Amniotic epithelial cell (primary cell): ENCODE data around the gene OLFML3.

Experiments used
- DNase-seq: peaks from one replicate; pipeline ENCODE4 v3.0.0-alpha.2; 2010; ENCODE audit warnings: low read depth

The OLFML3 gene

DNA sequence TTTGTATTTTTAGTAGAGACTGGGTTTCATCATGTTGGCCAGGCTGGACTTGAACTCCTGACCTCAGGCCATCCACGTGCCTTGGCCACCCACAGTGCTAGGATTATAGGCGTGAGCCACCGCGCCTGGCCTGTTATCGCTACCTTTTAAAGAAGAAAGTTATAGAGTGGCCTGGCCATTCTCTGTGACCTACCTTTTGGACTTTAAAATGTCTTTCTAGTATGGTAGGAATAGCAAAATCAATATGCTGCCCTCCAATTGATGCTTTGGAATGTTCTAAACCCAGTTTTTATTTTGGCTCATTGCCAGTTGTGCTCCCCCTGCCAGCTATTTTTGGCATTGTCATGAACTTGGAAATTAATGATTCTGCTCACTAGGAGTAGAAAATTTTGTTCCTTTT is 30.3 kb upstream of the OLFML3 start:
- no peak for DNase-seq

DNA sequence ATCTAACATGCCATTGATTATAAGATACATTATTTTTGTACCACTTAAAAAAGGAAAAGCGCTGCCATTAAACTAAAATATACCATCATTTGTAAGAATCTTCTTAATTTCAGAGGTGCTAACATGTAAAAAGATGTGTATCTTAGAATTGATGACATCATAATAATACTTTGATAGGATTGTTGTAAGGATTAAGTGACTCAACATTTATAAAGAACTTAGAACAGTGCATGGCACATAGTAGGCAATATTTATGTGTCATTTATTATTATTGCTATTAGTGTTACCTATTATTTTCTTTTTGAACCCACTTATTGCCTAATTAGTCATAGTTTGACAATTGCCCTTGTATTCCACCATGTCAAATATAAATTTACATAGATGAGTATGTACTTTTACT is 28.4 kb upstream of the OLFML3 start:
- DNase-seq: no peak

DNA sequence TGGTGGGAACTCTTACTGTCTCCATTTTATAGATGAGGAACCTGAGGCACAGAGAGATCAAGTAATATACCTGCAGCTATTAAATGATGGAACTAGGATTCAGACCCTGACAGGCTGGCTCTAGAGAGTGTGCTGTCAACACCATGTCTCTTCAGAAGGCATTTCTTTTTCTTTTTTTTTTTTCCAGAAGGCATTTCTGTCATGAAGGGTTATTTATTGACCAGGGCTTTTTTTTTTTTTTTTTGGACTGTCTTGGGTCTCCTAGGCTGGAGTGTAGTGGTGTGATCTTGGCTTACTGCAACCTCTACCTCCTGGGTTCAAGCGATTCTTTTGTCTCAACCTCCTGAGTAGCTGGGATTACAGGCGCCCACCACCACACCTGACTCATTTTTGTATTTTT is 27.6 kb upstream of the OLFML3 start:
- DNase-seq: no peak

DNA sequence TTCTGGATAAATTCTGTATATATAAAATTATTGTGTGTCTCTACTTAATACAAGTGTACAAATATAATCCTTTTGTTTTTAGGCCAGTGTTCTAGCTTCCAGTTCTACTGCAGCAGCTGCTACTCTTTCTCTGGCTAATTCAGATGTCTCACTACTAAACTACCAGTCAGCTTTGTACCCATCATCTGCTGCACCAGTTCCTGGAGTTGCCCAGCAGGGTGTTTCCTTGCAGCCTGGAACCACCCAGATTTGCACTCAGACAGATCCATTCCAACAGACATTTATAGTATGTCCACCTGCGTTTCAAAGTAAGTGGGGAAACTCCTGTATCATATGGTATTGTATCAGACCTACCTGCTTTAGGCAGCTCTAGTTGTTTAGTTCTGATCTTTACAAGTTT is 21.3 kb upstream of the OLFML3 start:
- DNase-seq: no peak

DNA sequence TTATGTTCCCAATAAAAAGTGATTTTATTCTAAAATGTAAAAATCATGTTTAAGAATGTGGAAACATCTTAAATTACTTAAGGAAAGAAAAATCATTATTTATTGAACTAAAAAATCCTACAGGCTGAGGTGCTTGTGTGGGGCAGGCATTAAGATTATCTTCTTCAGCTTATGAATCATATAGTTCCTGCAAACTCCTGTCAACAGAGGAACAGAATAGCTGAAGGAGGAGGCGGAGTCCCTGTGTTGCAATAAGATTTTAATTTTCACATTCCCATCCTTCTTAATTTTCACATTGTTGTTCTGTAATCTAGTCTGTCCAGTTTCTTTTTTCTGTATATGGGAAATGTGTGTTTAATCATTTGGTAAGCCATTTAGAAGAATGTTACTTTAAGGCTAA is 20.6 kb upstream of the OLFML3 start:
- peak; percentile 63 for DNase-seq

DNA sequence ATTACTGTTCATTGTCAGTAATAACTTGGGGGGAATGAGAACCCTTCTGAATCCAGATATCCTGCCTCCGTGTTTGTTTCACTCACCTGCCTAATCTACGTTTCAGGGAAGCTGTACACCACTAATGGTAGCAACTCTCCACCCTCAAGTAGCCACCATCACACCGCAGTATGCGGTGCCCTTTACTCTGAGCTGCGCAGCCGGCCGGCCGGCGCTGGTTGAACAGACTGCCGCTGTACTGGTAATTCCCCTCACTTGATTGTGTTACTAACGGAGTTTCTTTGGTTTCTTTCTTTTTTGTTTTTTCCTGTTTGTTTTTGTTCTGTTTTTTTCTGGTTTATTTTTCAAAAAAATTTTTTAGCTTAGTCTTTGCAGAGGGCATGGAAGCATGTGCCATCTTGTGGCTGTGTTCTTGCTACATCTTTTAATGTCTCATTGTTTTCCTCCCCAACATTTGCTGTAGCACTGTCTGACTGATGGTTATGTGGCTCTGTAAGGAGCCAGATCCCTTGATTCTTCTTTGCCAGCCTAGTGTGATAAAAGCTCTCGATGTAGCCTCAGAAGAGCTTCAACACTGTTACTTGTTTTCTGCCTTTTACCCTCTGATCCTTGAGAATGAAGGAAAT is 15.9 kb upstream of the OLFML3 start:
- no peak for DNase-seq

DNA sequence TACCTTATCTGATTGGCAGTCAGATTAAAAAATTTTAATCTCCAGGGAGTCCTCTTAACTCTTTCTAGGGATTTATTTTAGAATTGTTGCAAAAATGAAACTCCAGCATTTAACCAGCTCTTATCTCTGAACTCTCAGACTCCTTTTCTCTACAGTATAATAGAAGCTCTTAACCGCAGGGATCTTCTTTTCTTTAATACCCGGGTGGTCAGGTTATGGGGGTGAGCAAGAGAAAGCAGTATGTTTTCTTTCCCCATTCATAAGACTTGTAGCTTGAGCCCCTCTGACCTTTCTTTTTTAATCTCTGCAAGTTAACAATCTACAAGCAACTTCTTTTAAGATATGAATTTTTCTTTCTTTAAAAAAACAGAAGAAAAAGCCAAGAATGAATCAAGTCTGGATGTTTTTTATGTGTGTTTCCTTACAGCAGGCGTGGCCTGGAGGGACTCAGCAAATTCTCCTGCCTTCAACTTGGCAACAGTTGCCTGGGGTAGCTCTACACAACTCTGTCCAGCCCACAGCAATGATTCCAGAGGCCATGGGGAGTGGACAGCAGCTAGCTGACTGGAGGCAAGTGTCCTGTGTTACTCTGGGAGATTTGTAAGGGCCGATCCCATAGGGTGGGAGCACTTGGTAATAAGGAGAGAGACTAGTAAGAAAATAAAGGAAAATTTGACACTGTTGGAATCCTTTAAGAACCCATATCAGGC is 13.4 kb upstream of the OLFML3 start:
- DNase-seq: no peak

DNA sequence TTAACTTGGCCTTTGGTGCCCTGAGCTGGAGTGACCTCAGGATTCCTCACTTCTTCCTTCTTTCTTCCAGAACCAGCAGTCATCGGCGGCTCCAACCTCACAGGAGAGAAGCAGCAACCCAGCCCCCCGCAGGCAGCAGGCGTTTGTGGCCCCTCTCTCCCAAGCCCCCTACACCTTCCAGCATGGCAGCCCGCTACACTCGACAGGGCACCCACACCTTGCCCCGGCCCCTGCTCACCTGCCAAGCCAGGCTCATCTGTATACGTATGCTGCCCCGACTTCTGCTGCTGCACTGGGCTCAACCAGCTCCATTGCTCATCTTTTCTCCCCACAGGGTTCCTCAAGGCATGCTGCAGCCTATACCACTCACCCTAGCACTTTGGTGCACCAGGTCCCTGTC is 6.3 kb upstream of the OLFML3 start:
- no peak for DNase-seq

DNA sequence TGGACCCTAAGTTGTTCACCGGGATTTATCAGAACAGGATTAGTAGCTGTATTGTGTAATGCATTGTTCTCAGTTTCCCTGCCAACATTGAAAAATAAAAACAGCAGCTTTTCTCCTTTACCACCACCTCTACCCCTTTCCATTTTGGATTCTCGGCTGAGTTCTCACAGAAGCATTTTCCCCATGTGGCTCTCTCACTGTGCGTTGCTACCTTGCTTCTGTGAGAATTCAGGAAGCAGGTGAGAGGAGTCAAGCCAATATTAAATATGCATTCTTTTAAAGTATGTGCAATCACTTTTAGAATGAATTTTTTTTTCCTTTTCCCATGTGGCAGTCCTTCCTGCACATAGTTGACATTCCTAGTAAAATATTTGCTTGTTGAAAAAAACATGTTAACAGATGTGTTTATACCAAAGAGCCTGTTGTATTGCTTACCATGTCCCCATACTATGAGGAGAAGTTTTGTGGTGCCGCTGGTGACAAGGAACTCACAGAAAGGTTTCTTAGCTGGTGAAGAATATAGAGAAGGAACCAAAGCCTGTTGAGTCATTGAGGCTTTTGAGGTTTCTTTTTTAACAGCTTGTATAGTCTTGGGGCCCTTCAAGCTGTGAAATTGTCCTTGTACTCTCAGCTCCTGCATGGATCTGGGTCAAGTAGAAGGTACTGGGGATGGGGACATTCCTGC is 3.9 kb upstream of the OLFML3 start:
- peak; percentile 37 for DNase-seq

DNA sequence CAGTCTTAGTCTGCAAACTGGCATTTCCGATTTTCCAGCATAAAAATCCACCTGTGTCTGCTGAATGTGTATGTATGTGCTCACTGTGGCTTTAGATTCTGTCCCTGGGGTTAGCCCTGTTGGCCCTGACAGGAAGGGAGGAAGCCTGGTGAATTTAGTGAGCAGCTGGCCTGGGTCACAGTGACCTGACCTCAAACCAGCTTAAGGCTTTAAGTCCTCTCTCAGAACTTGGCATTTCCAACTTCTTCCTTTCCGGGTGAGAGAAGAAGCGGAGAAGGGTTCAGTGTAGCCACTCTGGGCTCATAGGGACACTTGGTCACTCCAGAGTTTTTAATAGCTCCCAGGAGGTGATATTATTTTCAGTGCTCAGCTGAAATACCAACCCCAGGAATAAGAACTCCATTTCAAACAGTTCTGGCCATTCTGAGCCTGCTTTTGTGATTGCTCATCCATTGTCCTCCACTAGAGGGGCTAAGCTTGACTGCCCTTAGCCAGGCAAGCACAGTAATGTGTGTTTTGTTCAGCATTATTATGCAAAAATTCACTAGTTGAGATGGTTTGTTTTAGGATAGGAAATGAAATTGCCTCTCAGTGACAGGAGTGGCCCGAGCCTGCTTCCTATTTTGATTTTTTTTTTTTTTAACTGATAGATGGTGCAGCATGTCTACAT is 2.5 kb upstream of the OLFML3 start:
- peak; percentile 50 for DNase-seq

DNA sequence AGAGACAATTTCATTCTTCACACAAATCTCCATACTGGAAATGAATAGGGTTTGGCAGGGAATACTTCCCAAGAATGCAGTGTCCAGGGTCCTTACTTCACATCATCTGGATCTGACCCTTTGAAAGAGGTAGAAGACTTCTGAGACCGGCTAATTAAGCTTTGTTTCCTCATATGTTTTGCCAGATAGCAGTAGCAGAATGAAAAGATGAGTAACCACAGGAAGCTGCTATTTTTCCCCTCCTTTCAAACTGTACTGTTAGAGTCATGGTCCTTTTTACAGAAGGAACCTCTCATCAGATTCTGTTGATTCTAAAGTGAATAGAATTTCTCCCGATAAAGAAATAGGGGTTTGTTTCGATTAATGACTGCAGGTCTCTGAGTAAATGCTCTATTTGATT is 1.4 kb upstream of the OLFML3 start:
- peak; percentile 21 for DNase-seq

DNA sequence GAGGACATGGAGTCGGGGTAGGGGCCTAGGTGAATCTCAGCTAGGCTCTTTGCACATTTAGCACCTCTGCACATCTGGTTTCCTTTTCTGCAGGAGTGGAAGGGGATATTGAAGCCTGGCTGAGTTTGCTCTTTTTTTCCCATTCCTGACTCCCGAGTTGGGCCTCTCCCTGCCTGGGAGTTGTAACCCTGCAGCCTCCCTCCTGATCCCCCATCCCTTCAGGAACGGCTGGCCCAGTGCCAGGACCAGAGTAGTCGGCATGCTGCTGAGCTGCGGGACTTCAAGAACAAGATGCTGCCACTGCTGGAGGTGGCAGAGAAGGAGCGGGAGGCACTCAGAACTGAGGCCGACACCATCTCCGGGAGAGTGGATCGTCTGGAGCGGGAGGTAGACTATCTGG is 836 bp downstream of the OLFML3 start:
- DNase-seq: peak; percentile 53

DNA sequence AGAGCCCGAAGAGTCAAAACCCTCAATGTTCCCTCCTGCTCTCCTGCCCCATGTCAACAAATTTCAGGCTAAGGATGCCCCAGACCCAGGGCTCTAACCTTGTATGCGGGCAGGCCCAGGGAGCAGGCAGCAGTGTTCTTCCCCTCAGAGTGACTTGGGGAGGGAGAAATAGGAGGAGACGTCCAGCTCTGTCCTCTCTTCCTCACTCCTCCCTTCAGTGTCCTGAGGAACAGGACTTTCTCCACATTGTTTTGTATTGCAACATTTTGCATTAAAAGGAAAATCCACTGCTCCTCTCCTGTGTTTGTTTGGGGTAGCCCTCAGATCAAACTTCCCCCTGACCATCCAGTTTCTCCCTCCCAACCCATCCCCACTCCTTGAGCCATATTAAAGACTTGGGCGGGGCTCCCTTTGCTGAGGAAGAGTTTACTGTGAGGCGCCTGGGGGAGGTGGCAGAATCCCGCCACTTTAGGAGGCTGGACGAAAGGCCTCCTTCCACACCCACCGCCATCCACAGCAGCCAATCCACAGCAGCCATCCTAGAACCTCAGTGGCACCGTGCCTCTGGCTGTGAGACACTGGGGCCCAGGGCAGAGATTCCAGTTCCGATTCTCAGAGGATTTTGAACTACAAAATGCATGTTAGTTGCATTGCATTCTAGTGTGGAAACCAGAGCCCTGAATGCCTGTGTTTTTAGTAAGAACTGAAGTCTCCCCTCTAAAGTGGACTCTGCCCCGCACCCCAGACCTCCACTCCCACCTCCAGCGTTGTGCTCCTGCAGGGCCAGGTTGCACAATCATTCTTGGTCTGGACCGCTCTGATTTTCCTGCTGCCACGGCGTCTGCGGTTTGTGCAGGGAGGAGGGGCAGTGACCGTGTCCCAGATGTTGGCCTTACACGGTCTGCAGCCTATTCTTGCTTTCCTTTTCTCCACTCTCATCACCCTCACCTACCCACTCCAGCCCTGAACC is 3.0 kb downstream of the OLFML3 start:
- peak; percentile 93 for DNase-seq

DNA sequence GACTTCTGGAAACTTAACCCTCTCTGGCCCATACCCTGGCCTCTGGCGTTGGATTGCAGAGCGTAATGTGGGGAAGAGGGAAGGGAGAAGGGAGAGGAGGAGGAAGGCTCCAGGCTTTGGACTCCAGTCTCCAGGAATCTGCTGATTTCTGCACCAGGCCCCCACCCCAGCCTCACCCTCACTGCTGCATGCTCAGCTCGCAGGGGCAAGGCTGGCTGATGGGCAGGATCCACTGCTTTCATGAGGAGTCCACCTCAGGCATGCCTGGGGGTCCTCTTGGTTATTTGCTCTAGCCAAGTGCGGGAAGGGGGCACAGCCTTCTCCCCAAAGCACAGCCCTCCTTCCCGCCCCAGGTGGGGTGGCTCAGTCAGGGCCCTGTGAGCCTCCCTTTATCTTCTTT is 3.7 kb downstream of the OLFML3 start:
- no peak for DNase-seq

DNA sequence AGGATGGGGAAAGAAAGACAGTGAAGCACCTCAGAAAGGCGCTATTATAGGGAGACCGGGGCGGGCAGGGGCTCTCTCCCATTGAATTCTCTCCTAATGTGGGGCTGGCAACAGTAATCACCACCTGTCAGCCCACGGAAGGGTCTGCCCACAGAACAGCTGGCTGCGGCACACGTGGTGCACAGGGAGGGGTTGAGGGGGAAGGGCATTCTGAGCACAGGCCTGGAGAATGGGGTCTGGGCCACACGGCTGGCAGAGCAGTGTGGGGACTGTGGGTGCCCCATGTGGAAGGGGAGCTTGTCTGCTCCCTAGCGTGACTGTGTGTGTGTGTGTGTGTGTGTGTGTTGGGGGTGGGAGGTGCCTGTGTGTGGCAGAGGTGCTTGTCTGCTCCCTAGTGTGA is 4.1 kb downstream of the OLFML3 start:
- no peak for DNase-seq

DNA sequence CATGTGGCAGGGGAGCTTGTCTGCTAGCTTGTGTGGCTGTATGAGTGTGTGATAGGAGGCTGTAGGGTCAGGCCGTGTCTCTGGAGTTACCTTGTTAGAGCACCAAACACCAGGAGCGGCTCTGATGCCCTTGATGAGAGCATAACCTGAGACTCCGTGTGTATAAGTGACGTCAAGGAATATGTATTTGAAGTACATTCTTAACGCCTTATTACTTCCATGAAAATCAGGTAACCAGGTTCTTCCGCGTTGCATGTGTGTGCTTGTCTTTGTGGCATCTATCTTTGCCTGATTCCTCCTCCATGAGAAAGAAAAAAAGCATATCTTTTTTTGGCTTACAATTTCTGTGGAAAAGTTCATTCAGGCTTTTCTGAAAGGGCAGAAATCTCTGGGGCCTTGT is 4.6 kb downstream of the OLFML3 start:
- DNase-seq: no peak

DNA sequence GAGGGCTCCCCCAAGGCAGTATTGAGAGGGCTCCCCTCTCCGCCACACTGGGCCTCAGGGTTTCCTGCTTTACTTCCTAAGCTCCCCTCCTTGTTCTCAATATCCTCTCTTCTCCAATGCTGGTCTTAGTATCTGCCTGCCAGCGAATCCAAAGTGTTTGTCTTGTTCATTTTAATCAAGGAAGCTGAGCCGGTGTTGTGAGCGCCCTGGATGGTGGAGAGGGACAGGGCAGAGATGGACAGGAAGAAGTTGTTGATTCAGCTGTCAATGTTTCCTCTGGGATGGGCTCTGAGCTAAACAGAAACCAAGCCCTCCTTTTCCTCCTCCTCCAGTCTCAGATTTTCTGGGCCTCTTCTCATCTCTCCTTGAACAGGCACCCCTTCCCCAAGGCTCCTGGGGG is 5.4 kb downstream of the OLFML3 start:
- no peak for DNase-seq

DNA sequence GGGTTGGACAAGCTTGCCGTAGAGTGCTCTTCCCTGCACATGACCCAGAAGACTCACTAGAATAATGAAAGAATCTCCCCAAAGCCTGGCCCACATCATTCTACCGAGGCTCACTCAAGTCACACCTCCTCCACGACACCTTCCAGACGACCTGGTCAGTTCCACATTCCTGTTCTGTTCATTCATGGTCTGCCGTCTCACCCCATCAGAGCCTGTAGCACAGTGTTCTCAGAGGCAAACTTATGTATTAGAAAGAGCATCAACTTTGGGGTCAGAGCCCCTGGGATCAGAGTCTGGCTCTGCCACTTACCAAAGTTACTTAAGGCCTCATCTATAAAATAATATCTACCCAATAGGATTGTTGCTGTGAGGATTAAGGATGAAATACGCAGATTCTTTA is 7.5 kb downstream of the OLFML3 start:
- no peak for DNase-seq

DNA sequence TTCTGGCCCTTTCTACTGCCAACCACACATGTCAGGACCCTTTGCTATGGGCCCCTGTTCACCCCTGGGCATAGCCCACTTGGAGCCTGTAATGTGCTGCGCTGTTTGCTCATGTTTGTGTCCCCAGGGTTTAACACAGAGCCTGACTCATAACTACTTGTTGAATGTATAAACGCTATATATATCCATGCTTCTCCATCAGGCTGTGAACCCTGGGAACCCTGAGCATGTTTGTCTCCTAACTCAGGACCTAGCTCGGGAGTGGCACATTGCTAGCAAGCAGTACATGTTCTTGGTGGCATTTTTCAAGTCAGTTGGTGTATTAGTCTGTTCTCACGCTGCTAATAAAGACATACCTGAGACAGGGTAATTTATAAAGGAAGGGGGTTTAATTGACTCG is 8.0 kb downstream of the OLFML3 start:
- DNase-seq: no peak

DNA sequence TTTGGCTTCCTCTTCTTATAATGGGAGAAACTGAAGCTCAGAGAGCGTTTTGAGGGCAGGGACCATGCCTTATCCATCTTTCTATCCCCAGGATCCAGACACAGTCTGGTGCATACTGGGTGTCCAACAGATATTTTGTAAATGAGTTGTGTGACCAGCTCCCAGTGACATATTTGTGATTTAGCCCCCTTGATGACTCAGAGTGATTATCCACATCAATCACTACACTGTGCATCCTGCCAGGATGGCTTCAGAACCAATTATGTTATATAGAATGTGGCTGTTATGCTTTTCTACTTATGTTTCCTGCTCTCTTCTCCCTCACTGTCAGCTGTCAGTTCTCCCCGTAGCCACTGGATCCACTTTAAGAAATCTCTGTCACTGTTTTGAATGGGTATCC is 11.3 kb downstream of the OLFML3 start:
- no peak for DNase-seq

DNA sequence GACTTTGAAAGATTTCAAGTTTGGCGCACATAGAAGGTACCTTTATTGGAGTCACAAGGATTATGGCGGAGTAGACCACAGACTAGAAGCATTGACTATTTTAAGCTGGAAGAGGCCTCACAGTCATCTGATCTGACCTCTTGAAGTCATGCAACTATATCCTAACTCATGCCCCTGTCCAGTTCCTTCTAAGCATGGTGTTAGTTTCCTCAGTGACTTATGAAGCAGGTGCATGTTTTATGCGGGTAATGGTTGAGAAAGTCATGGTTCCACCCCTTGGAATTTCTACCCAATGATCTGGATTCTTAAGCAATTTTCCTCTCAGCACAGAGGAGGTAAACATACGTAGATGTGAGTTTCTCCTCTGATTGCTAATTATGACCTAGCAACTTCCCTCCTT is 11.7 kb downstream of the OLFML3 start:
- no peak for DNase-seq

DNA sequence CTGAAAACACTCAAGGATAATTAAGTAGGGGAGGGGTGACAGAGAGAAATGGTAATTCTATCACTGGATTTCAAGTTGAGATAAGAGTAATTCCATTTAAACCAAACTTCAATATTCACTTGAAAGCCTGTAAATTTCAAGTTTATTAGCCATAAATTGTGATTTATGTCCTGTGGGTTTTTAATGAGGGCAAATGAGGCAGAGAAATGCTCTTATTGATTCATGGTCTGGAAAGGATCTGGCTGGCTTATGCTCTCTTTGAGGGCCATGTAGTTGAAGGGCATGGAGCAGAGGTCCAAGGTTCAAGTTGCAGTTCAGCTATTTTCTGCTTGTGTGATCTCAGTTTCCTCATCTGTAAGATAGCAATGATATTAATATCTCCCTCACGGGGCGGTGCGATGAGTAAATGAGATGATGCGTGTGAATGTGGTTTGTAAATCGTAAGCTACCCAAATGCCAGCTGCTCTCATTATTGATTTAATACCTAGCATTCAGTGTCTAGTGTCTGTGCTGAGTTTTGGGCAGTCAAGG is 12.3 kb downstream of the OLFML3 start:
- no peak for DNase-seq
